Gastrocnemius medialis (tissue), 4 donors: ENCODE results near the gene ABHD12B. TPM values are rescaled to one million over a fixed set of nuclear protein-coding genes. Genes with fewer than 3 reads are reported as not detected.

Source experiments
- ATAC-seq, 2 donors: fragments of 150-250 bp; one replicate each; pipeline ENCODE4 v1.9.1; 2016
- DNase-seq, 2 donors: peaks; one replicate each; pipeline ENCODE4 v3.0.0-alpha.2; 2019
- H3K27ac ChIP-seq, 4 donors: fragments of 200-600 bp; sonication (generic); 1 replicate in 1 of 4; 2 replicates in 3 of 4; pipeline ENCODE4 v1.5.1; 2016 to 2018; ENCODE audit warnings: mild to moderate bottlenecking in 2 of 4, moderate library complexity in 1 of 4
- H3K27me3 ChIP-seq, 3 donors: fragments of 200-600 bp; sonication (generic) in 2 of 3; 1 replicate in 1 of 3; 2 replicates in 2 of 3; pipeline versions ENCODE4 v1.5.1 to v1.6.0; 2016 to 2019; ENCODE audit warnings: mild to moderate bottlenecking in 1 of 3, moderate library complexity in 1 of 3
- H3K36me3 ChIP-seq, 2 donors: fragments of 200-600 bp; sonication (generic) in 1 of 2; one replicate each; pipeline ENCODE4 v1.5.1; 2017 to 2018
- H3K4me1 ChIP-seq, 2 donors: fragments of 200-600 bp; sonication (generic) in 1 of 2; one replicate each; pipeline ENCODE4 v1.5.1; 2016 to 2017; ENCODE audit warnings: mild to moderate bottlenecking in 2 of 2
- H3K4me3 ChIP-seq, 4 donors: fragments of 200-600 bp; sonication (generic) in 3 of 4; 1 replicate in 1 of 4; 2 replicates in 3 of 4; pipeline ENCODE4 v1.5.1; 2016 to 2019; ENCODE audit warnings: mild to moderate bottlenecking in 2 of 4
- H3K9me3 ChIP-seq, 3 donors: fragments of 200-600 bp; sonication (generic) in 2 of 3; 1 replicate in 1 of 3; 2 replicates in 2 of 3; pipeline ENCODE4 v1.5.1; 2016 to 2019
- POLR2A ChIP-seq, 2 donors: fragments of 450-650 bp; IDR thresholded peaks; one replicate each; pipeline ENCODE4 v1.6.1; 2017; ENCODE audit warnings: antibody characterized with exemption in 2 of 2, mild to moderate bottlenecking in 2 of 2, moderate library complexity in 2 of 2
- in situ Hi-C, 4 donors: fragments of 200-750 bp; cut with MboI; loops; one replicate each; pipeline versions ENCODE4 v1.15.0 to v1.8.0; 2017; ENCODE audit warnings: low sequenced_read_pairs in 4 of 4
- intact Hi-C: fragments of 100-400 bp; cut with DNase I; formaldehyde crosslinking; loops from one replicate; pipeline ENCODE4 v1.15.1; 2023; ENCODE audit warnings: low total_unique reads
- total RNA-seq, 4 donors: library from RNA; depleted of rRNA; stranded (reverse); fragments of >200 nt; gene quantifications; one replicate each; pipeline versions ENCODE4 v1.1.0 to v1.2.3, GENCODE V29; 2016
- TF ChIP-seq, protein P1 (sequence below), 5 experiments: fragments of 450-650 bp in 3 of 5; fragments of 200-600 bp in 2 of 5; sonication (generic) in 2 of 5; IDR thresholded peaks in 4 of 5; conservative IDR thresholded peaks in 1 of 5; 1 replicate in 4 of 5; 2 replicates in 1 of 5; pipeline ENCODE4 v1.5.1; 2016 to 2019; ENCODE audit warnings: antibody characterized with exemption in 5 of 5, mild to moderate bottlenecking in 3 of 5, moderate library complexity in 3 of 5

The ABHD12B gene
- total RNA-seq, 4 donors from 2014 or later, result not detected

DNA sequence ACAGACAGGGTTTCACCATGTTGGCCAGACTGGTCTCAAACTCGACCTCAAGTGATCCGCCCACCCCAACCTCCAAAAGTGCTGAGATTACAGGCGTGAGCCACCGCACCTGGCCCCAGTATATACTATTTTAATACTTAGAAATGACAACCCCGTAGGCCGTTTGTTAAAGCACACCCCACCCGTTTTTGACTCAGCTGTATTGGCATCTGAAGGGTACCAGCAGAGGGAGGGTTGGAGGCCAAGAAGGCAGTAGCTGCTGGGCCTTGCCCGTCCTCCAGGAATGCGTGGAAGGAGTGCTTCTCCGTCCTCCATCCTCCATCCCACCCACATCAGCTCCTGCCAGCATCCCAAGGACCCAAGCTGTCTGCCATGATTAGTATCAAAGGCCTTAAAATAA lies 34.6 kb upstream of the ABHD12B start:
- TF ChIP-seq POLR2A (IDR thresholded peaks at IDR 0.05), result no peak
- TF ChIP-seq, protein P1, sequence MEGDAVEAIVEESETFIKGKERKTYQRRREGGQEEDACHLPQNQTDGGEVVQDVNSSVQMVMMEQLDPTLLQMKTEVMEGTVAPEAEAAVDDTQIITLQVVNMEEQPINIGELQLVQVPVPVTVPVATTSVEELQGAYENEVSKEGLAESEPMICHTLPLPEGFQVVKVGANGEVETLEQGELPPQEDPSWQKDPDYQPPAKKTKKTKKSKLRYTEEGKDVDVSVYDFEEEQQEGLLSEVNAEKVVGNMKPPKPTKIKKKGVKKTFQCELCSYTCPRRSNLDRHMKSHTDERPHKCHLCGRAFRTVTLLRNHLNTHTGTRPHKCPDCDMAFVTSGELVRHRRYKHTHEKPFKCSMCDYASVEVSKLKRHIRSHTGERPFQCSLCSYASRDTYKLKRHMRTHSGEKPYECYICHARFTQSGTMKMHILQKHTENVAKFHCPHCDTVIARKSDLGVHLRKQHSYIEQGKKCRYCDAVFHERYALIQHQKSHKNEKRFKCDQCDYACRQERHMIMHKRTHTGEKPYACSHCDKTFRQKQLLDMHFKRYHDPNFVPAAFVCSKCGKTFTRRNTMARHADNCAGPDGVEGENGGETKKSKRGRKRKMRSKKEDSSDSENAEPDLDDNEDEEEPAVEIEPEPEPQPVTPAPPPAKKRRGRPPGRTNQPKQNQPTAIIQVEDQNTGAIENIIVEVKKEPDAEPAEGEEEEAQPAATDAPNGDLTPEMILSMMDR (IDR thresholded peaks at IDR 0.05 in 4 of 5, conservative IDR thresholded peaks at IDR 0.05 in 1 of 5), result no peak
- Histone ChIP-seq H3K4me1 (no peaks in the 10 kb centered on the region), H3K27me3 (no peaks in the 10 kb centered on the region), H3K27ac (no peak overlapping the region), H3K36me3 (no peaks in the 10 kb centered on the region), H3K4me3 (no peak overlapping the region), H3K9me3 (no peaks in the 10 kb centered on the region)
- in situ Hi-C loops (no loop called here), intact Hi-C loops (no loop called here)
- ATAC-seq (no peak), DNase-seq (no peak)

DNA sequence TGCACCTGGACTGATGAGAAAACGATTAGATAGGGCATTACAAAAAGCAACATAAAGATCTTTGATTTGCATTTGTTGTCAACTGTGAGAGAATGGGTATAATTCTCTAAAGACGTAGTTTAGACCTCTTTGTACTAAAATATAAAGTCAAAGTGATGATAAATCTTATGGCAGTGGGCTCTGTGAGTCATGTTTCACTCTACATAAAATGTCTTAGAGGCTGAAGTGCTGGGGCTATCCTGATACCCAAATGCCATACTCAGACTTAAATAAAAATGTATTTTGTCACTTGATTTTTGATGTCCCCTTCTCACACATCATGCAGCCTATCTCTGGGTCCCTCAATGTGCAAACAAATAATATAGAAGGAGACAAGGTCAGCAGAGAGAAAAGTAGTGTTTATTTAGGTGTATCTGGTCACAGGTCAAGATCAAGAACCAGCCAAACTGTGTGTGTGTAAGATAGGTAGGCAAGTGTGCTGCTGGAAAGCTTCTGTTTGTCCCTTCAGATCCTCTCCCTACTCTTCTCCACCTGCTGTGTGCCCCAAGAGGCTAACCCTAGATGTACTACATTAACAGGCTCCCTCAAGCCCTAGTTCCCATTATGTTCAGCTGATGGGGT lies 33.9 kb upstream of the ABHD12B start:
- intact Hi-C loops, result no loop called here
- in situ Hi-C loops, result no loop called here
- H3K4me1 ChIP-seq, result no peaks in the 10 kb centered on the region
- TF ChIP-seq POLR2A (IDR thresholded peaks at IDR 0.05), result no peak
- TF ChIP-seq, protein P1 (IDR thresholded peaks at IDR 0.05 in 4 of 5, conservative IDR thresholded peaks at IDR 0.05 in 1 of 5), result no peak
- H3K27me3 ChIP-seq, result no peaks in the 10 kb centered on the region
- no peaks in the 10 kb centered on the region for H3K36me3 ChIP-seq
- ATAC-seq (no peak), DNase-seq (no peak)
- no peak overlapping the region for H3K4me3 ChIP-seq
- H3K9me3 ChIP-seq, result no peaks in the 10 kb centered on the region
- H3K27ac ChIP-seq, result no peak overlapping the region

DNA sequence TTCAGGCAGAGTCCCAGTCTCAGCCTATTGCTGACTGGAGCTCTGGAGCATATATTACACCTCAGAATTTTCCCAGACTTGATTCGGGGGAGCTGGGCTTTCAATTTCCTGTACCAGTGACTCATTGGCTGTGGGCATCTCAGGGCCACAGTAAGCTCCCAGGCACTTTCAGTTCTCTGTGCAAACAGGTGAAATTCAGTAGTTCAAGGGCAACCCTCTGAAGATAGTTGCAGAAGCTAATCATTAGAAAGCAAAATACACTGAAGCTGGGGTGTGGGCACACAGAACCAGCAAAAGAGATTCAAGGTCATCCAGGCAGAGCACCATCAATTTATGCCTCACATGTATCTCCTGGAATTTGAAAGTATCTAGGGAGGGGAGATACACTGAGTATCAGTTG lies 32.8 kb upstream of the ABHD12B start:
- intact Hi-C loops, result no loop called here
- TF ChIP-seq, protein P1 (IDR thresholded peaks at IDR 0.05 in 4 of 5, conservative IDR thresholded peaks at IDR 0.05 in 1 of 5), result no peak
- no peak for TF ChIP-seq POLR2A (IDR thresholded peaks at IDR 0.05)
- DNase-seq, result no peak
- H3K27me3 ChIP-seq, result no peaks in the 10 kb centered on the region
- no peak overlapping the region for H3K27ac ChIP-seq
- no peaks in the 10 kb centered on the region for H3K36me3 ChIP-seq
- in situ Hi-C loops, result no loop called here
- no peak for ATAC-seq
- no peaks in the 10 kb centered on the region for H3K4me1 ChIP-seq
- H3K9me3 ChIP-seq, result no peaks in the 10 kb centered on the region
- no peak overlapping the region for H3K4me3 ChIP-seq

DNA sequence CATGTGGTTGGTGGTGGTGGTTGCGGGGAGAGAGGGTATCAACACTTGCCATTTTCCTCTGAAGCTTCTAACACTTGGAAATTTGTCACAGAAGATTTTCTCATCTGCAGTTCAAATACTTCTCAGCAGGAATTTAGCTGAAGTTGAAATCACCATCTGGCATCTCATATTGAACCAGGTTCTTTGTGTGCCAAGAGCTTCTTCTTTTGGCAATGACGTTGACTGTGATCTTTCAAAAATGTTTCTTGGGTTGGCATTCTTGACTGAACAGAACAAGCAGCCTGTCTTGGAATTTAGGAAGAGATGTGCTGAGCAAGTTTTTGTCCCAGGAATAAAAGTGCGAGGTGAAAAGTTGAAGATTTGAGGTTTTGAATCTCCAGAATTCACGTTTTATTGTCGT lies 32.2 kb upstream of the ABHD12B start:
- ATAC-seq, result no peak
- in situ Hi-C loops (no loop called here), intact Hi-C loops (no loop called here)
- TF ChIP-seq, protein P1 (IDR thresholded peaks at IDR 0.05 in 4 of 5, conservative IDR thresholded peaks at IDR 0.05 in 1 of 5), result no peak
- no peak for TF ChIP-seq POLR2A (IDR thresholded peaks at IDR 0.05)
- Histone ChIP-seq H3K36me3 (no peaks in the 10 kb centered on the region), H3K4me3 (no peak overlapping the region), H3K9me3 (no peaks in the 10 kb centered on the region), H3K4me1 (no peaks in the 10 kb centered on the region), H3K27me3 (no peaks in the 10 kb centered on the region), H3K27ac (no peak overlapping the region)
- no peak for DNase-seq

DNA sequence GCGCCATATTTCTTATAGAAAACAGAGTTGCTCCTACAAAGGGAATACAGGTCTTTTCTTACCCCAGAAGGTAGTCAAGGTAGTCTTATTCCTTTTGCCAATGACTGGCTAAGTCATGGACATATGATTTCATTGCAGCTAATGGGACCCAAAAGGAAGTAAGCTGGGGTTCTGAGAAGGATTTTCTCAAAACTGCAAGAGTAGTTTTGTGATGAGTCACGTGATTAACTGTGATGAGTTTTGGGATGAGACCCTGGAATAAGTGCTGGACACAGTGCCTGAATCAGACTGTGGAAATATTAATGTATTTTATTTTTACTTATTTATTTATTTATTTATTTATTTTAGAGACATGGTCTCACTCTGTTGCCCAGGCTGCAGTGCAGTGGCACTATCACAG lies 27.5 kb upstream of the ABHD12B start:
- intact Hi-C loops, result no loop called here
- Histone ChIP-seq H3K4me3 (no peak overlapping the region), H3K4me1 (no peaks in the 10 kb centered on the region), H3K27me3 (no peaks in the 10 kb centered on the region), H3K36me3 (no peaks in the 10 kb centered on the region), H3K9me3 (no peaks in the 10 kb centered on the region), H3K27ac (no peak overlapping the region)
- TF ChIP-seq POLR2A (IDR thresholded peaks at IDR 0.05), result no peak
- TF ChIP-seq, protein P1 (IDR thresholded peaks at IDR 0.05 in 4 of 5, conservative IDR thresholded peaks at IDR 0.05 in 1 of 5), result no peak
- in situ Hi-C loops, result no loop called here
- no peak for DNase-seq
- no peak for ATAC-seq
